Measurements from ENCODE around the gene ZNF276. TPM values are rescaled to one million over a fixed set of nuclear protein-coding genes. Genes with fewer than 3 reads are reported as not detected.

ZNF276 gene
- total RNA-seq, 1 donor from 2014 or later = 33.2 TPM

DNA sequence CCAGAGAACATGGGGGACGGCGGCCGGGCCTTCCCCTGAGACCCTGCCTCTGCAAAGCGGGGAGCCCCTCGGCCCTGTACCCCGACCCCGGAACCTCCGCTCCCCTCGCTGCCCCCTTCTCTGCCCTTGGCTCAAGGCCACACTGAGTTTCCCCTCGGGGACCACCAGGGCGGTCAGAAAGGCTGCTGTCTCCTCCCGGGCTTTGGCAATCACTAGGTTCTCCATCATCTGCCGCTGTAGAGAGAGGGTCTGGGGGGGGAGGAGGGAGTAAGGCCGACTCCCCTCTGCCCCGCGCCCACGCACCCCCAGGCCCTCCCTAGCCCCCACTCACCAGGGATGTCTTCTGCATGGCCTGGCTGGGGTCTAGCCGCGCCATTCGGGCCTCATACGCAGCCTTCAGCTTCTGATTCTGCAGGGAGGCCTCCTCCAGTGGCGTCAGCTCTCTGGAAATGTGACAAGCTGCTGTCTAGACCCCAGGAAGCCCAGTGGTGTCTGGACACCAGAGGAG, 9.0 kb upstream of the ZNF276 start:
- Histone ChIP-seq H3K4me3 (peak overlapping the region; percentile 46), H3K27me3 (ENCODE audit: low read depth) (peaks cover 13% of the 10 kb centered on the region), H3K4me1 (peaks cover 9% of the 10 kb centered on the region), H3K36me3 (no peaks in the 10 kb centered on the region), H3K9me3 (no peaks in the 10 kb centered on the region), H3K27ac (no peak overlapping the region)
- no peak for ATAC-seq
- intact Hi-C loops (cut with DNase I) = no loop called here
- DNase-seq = no peak
- TF ChIP-seq, protein P1, sequence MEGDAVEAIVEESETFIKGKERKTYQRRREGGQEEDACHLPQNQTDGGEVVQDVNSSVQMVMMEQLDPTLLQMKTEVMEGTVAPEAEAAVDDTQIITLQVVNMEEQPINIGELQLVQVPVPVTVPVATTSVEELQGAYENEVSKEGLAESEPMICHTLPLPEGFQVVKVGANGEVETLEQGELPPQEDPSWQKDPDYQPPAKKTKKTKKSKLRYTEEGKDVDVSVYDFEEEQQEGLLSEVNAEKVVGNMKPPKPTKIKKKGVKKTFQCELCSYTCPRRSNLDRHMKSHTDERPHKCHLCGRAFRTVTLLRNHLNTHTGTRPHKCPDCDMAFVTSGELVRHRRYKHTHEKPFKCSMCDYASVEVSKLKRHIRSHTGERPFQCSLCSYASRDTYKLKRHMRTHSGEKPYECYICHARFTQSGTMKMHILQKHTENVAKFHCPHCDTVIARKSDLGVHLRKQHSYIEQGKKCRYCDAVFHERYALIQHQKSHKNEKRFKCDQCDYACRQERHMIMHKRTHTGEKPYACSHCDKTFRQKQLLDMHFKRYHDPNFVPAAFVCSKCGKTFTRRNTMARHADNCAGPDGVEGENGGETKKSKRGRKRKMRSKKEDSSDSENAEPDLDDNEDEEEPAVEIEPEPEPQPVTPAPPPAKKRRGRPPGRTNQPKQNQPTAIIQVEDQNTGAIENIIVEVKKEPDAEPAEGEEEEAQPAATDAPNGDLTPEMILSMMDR (IDR thresholded peaks at IDR 0.05) = no peak

DNA sequence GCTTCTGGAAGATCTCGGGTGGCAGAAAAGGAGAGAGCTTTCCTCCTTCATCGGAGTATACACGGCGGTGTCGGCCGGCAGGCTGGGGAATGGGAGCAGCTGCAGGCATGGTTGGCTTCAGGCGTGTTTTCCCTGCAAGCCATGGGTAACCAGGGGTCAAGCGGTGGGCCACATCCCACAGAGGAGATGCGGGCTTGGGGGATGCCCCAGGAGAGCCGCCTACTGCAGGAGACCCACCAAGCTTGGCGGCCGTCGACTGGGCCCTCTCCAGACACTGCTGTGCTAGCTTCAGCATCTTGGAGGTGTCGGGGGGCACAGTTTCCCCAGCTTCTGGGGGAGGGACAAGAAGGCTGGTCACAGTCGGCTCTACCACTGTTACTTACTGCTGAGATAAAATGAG, 4.8 kb upstream of the ZNF276 start:
- TF ChIP-seq, protein P1 (IDR thresholded peaks at IDR 0.05) = no peak
- H3K4me1 ChIP-seq = peaks cover 23% of the 10 kb centered on the region
- H3K27me3 ChIP-seq (ENCODE audit: low read depth) = peaks cover 13% of the 10 kb centered on the region
- H3K36me3 ChIP-seq = no peaks in the 10 kb centered on the region
- H3K9me3 ChIP-seq = no peaks in the 10 kb centered on the region
- no peak overlapping the region for H3K4me3 ChIP-seq
- ATAC-seq (no peak), DNase-seq (no peak)
- intact Hi-C loops (cut with DNase I) = no loop called here
- H3K27ac ChIP-seq = no peak overlapping the region

DNA sequence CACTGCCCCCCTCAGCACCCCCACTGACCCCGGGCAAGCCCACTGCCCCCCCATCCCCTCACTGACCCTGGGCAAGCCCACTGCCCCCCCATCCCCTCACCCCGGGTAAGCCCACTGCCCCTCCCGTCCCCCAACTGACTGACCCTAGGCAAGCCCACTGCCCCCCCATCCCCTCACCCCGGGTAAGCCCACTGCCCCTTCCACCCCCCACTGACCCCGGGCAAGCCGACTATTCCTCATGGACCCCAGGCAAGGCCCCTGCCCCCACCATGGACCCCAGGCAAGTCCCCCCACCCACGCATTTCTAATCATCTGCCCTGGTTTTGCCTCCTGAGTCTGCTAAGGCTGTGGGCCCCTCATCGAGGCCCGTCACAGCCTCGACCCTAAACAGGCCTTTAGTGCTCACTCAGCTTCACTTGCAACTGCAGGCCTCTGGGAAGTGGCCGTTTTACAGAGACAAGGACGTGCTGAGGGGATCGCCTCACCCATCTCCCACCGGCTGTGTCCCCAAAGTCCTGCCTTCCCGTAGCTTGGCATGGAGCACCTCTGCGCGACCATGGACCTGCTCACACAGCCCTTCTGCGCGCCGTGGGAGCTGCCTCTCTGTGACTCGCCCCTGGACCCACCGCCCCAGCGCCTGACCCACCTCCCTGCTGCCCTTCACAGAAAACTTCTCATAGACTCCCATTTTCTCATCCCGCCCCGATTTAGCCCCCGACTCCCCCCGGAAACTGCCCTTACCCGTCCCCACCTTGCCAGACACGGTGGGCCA, 4.2 kb upstream of the ZNF276 start:
- no peaks in the 10 kb centered on the region for H3K9me3 ChIP-seq
- H3K36me3 ChIP-seq = no peaks in the 10 kb centered on the region
- H3K4me3 ChIP-seq = no peak overlapping the region
- no peak overlapping the region for H3K27ac ChIP-seq
- intact Hi-C loops (cut with DNase I) = no loop called here
- DNase-seq (no peak), ATAC-seq (no peak)
- TF ChIP-seq, protein P1 (IDR thresholded peaks at IDR 0.05) = no peak
- peaks cover 11% of the 10 kb centered on the region for H3K27me3 ChIP-seq (ENCODE audit: low read depth)
- peaks cover 18% of the 10 kb centered on the region for H3K4me1 ChIP-seq

DNA sequence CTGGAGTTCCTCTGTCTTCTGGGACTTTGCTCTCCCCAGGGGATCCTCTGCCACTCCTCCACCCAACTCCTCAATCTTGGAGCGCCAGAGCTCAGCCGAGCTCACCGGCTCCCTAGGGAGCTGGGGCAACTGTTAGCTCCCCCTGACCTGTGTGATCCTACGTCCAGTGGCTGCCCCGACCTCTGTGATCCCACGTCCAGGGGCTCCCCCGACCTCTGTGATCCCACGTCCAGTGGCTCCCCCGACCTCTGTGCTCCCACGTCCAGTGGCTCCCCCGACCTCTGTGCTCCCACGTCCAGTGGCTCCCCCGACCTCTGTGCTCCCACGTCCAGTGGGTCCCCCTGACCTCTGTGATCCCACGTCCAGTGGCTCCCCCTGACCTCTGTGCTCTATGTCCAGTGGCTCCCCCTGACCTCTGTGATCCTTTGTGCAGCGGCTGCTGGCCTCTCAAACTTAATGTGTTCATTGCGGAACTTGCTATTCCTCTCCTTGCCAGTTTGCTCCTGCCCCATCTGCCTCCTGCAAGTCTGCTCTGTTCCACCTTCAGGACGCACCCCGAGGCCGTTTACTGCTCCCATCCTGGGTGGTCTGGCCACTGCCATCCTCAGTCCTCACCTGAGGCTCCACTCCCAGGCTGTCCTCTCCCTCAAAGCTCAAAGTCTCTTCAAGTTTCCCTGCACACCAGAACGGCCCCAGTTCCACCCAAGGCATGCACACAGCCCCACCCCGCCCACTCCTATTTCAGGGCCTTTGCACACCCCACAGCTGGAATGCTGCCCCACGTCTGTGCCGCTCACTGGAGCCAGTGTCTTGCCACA, 3.4 kb upstream of the ZNF276 start:
- intact Hi-C loops (cut with DNase I) = no loop called here
- Histone ChIP-seq H3K4me3 (no peak overlapping the region), H3K9me3 (no peaks in the 10 kb centered on the region), H3K36me3 (peaks cover under 1% of the 10 kb centered on the region), H3K27me3 (ENCODE audit: low read depth) (peaks cover 3% of the 10 kb centered on the region), H3K4me1 (peaks cover 23% of the 10 kb centered on the region), H3K27ac (no peak overlapping the region)
- ATAC-seq (no peak), DNase-seq (no peak)
- TF ChIP-seq, protein P1 (IDR thresholded peaks at IDR 0.05) = no peak

DNA sequence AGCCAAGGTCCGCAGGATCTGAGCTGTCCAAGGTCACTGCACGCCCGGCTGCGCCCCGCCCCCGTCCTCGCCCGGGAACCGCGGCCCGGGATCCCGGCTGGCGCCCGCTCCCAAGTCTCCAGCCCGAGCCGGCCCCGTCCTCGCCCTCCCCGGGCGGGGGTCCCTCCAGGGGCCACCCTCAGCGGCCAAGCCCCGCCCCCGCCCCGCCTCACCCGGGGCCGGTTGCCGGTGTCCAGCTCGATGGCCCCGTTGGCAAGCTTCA, 855 bp upstream of the ZNF276 start:
- peak overlapping the region; percentile 97 for H3K27ac ChIP-seq
- TF ChIP-seq, protein P1 (IDR thresholded peaks at IDR 0.05) = no peak
- H3K36me3 ChIP-seq = peaks cover 24% of the 10 kb centered on the region
- ATAC-seq = peak; percentile 1 to 18
- H3K27me3 ChIP-seq (ENCODE audit: low read depth) = no peaks in the 10 kb centered on the region
- H3K4me3 ChIP-seq = peak overlapping the region; percentile 90
- H3K4me1 ChIP-seq = peaks cover 44% of the 10 kb centered on the region
- peak; percentile 71 for DNase-seq
- no peaks in the 10 kb centered on the region for H3K9me3 ChIP-seq
- intact Hi-C loops (cut with DNase I) = no loop called here
